Retina (tissue), 1 donor: Measurements from ENCODE around the gene RALB.
"Not testable (repeated sequence)": the region's sequence is repeated elsewhere in the genome, so short reads cannot be mapped to it uniquely, and the experiment has no call there.

Source experiments
- DNase-seq: peaks from one replicate; pipeline ENCODE4 v3.0.0-alpha.2; 2016

RALB gene

GRCh38 chr2:120299561-120299960, 46.9 kb downstream of the RALB start:
- DNase-seq = no peak

- DNase-seq = no peak
Observed at GRCh38 chr2:120300385-120300784, 47.7 kb downstream of the RALB start.

- DNase-seq = no peak
Observed at GRCh38 chr2:120301284-120301683, 48.6 kb downstream of the RALB start.

GRCh38 chr2:120302301-120302700, 49.6 kb downstream of the RALB start:
- DNase-seq = no peak

GRCh38 chr2:120303177-120303576, 50.5 kb downstream of the RALB start:
- no peak for DNase-seq

GRCh38 chr2:120305296-120305695, 52.6 kb downstream of the RALB start:
- peak; percentile 42 for DNase-seq

GRCh38 chr2:120305937-120306490, 53.4 kb downstream of the RALB start:
- no peak for DNase-seq

- DNase-seq = no peak
Observed at GRCh38 chr2:120307482-120307881, 54.8 kb downstream of the RALB start.

GRCh38 chr2:120308038-120308910, 55.6 kb downstream of the RALB start:
- DNase-seq = no peak

- DNase-seq = no peak
Observed at GRCh38 chr2:120310136-120310535, 57.5 kb downstream of the RALB start.

GRCh38 chr2:120310841-120311240, 58.2 kb downstream of the RALB start:
- DNase-seq = not testable (repeated sequence)

- DNase-seq = no peak
Observed at GRCh38 chr2:120312076-120312475, 59.4 kb downstream of the RALB start.

GRCh38 chr2:120312860-120313694, 60.4 kb downstream of the RALB start:
- DNase-seq = peak; percentile 89

GRCh38 chr2:120313695-120314615, 61.3 kb downstream of the RALB start:
- no peak for DNase-seq

GRCh38 chr2:120314690-120315366, 62.2 kb downstream of the RALB start:
- DNase-seq = no peak

- no peak for DNase-seq
Observed at GRCh38 chr2:120315367-120316033, 62.8 kb downstream of the RALB start.

- no peak for DNase-seq
Observed at GRCh38 chr2:120316071-120316470, 63.4 kb downstream of the RALB start.

- DNase-seq = no peak
Observed at GRCh38 chr2:120316528-120317179, 64.0 kb downstream of the RALB start.

GRCh38 chr2:120317180-120317533, 64.5 kb downstream of the RALB start:
- no peak for DNase-seq

- no peak for DNase-seq
Observed at GRCh38 chr2:120317916-120318315, 65.3 kb downstream of the RALB start.

- DNase-seq = no peak
Observed at GRCh38 chr2:120318626-120319025, 66.0 kb downstream of the RALB start.
